Mucosa of rectum (tissue), 2 donors: Measurements from ENCODE around the gene ABCD3.
A peak's percentile ranks its signal among the peaks of the same experiment; 100 is the strongest.

ENCODE experiments used
- H3K27ac ChIP-seq, 2 donors: one replicate each; pipeline ENCODE4 v1.7.0; 2013; ENCODE audit warnings: inconsistent platforms in 2 of 2, low read depth in 2 of 2, low read length in 2 of 2
- H3K27me3 ChIP-seq, 2 donors: one replicate each; pipeline ENCODE4 v1.7.0; 2013; ENCODE audit warnings: low read length in 2 of 2; ENCODE audit not compliant: control insufficient read depth in 2 of 2, insufficient read depth in 2 of 2
- H3K36me3 ChIP-seq, 2 donors: one replicate each; pipeline ENCODE4 v1.7.0; 2013; ENCODE audit warnings: low read length in 2 of 2; ENCODE audit not compliant: control insufficient read depth in 2 of 2, insufficient read depth in 2 of 2
- H3K4me1 ChIP-seq, 2 donors: one replicate each; pipeline ENCODE4 v1.7.0; 2013; ENCODE audit warnings: low read length in 2 of 2, mild to moderate bottlenecking in 1 of 2; ENCODE audit not compliant: control insufficient read depth in 2 of 2, insufficient read depth in 2 of 2
- H3K4me3 ChIP-seq, 2 donors: one replicate each; pipeline ENCODE4 v1.7.0; 2013; ENCODE audit warnings: low read length in 2 of 2
- H3K9ac ChIP-seq, 2 donors: one replicate each; pipeline ENCODE4 v1.7.0; 2013; ENCODE audit warnings: low read length in 2 of 2, low read depth in 1 of 2, mild to moderate bottlenecking in 1 of 2
- H3K9me3 ChIP-seq, 2 donors: one replicate each; pipeline ENCODE4 v1.7.0; 2013; ENCODE audit warnings: low read length in 2 of 2; ENCODE audit not compliant: control insufficient read depth in 2 of 2
- donor health status: healthy.
- donor health status: Normal muscosa, but diverticular disease.

The ABCD3 gene

GRCh38 chr1:94389298-94389697 is 28.9 kb upstream of the ABCD3 start:
- Histone ChIP-seq H3K4me3 (no peak overlapping the region), H3K27ac (no peak overlapping the region), H3K4me1 (peaks cover 4 to 14% of the 10 kb centered on the region in 2 donors), H3K36me3 (no peaks in the 10 kb centered on the region), H3K9me3 (peaks cover 0 to 2% of the 10 kb centered on the region in 2 donors), H3K9ac (no peak overlapping the region), H3K27me3 (no peaks in the 10 kb centered on the region)

- H3K9me3 ChIP-seq = peaks cover 0 to under 1% of the 10 kb centered on the region in 2 donors
- no peaks in the 10 kb centered on the region for H3K27me3 ChIP-seq
- no peaks in the 10 kb centered on the region for H3K36me3 ChIP-seq
- no peaks in the 10 kb centered on the region for H3K4me1 ChIP-seq
- H3K9ac ChIP-seq = no peak overlapping the region
- H3K27ac ChIP-seq = no peak overlapping the region
- no peak overlapping the region for H3K4me3 ChIP-seq
These were observed 23.9 kb upstream of the ABCD3 start for GRCh38 chr1:94394247-94394646.

GRCh38 chr1:94395231-94395630 is 23.0 kb upstream of the ABCD3 start:
- no peaks in the 10 kb centered on the region for H3K36me3 ChIP-seq
- H3K4me1 ChIP-seq = no peaks in the 10 kb centered on the region
- H3K27me3 ChIP-seq = no peaks in the 10 kb centered on the region
- no peak overlapping the region for H3K4me3 ChIP-seq
- H3K27ac ChIP-seq = no peak overlapping the region
- no peaks in the 10 kb centered on the region for H3K9me3 ChIP-seq
- no peak overlapping the region for H3K9ac ChIP-seq

DNA sequence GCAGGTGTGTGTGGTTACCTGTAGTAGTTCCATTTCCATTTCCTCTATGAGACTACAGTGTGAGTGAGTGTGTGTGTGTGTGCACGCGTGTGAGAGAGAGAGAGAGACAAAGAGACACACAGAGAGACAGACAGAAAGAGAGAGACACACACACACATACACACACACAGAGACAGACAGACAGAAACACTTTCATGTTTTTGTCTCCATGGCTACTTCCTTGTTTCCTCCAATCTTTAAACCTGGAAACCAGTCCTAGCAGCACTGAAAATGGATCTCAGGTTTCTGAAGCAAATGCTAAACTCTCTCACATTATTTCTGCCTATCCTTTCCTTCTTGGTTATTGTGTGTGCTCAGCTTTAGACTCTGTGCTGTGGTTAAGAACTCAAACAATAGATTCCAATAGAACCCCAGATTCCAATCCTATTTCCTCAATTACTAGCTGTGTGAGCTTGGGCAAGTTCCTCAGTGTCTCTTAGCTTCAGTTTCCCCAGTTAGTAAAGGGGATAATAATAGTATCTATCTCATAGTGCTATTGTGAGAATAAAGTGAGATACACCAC is 22.4 kb upstream of the ABCD3 start:
- no peak overlapping the region for H3K27ac ChIP-seq
- H3K9me3 ChIP-seq = no peaks in the 10 kb centered on the region
- H3K27me3 ChIP-seq = no peaks in the 10 kb centered on the region
- H3K9ac ChIP-seq = no peak overlapping the region
- H3K36me3 ChIP-seq = no peaks in the 10 kb centered on the region
- no peaks in the 10 kb centered on the region for H3K4me1 ChIP-seq
- H3K4me3 ChIP-seq = no peak overlapping the region

DNA sequence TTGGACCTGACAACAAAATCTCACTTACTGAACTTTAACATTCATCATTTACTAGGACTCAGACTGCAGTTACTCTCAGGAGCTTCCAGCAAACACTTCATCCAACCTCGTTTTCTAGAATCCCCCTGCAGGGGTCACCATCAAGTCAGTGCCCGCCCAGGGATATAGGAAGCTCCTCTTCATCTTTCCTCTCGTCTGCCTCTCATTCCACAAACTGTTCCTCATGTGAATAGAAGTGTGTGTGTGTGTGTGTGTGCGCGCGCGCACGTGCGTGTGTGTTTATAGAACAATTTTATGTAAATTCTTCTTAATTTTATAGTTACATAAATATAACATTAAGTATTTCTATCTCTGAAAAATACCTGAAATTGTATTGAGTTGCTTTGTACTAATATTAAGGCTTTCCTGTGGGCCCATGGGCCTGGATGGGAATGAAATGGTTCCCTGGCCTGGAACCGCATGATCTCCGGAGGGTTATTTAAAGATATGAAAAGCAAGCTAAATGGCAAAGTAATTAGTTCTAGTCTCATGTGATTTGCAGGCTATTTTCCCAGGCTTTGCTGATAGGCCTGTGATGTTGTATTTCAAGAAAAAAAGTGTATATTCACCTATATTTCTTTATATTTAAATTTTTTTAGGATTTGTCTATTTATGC is 21.7 kb upstream of the ABCD3 start:
- H3K27ac ChIP-seq = no peak overlapping the region
- no peaks in the 10 kb centered on the region for H3K9me3 ChIP-seq
- no peak overlapping the region for H3K9ac ChIP-seq
- no peak overlapping the region for H3K4me3 ChIP-seq
- no peaks in the 10 kb centered on the region for H3K4me1 ChIP-seq
- no peaks in the 10 kb centered on the region for H3K36me3 ChIP-seq
- H3K27me3 ChIP-seq = no peaks in the 10 kb centered on the region

- Histone ChIP-seq H3K27me3 (no peaks in the 10 kb centered on the region), H3K27ac (no peak overlapping the region), H3K4me1 (no peaks in the 10 kb centered on the region), H3K36me3 (no peaks in the 10 kb centered on the region), H3K4me3 (no peak overlapping the region), H3K9me3 (no peaks in the 10 kb centered on the region), H3K9ac (no peak overlapping the region)
These were observed 19.8 kb upstream of the ABCD3 start for GRCh38 chr1:94398356-94398755.

DNA sequence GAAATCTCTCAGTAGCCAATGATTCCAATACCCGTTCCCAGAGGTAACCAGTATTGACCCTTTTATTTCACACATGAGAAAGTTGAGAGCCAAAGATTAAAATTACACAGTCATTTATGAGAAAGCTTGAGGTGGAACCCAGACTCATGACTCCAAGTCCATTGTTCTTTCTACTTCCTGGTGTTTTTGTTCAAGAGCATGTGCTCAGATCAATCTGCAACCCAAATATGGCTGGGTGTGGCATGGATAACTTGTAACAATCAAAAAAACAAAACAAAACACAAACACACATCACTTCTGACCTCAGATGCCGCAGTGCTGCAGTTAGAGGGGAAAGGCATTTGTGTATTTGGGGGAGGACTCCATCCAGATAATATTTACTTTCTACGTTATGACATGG is 18.7 kb upstream of the ABCD3 start:
- Histone ChIP-seq H3K27ac (no peak overlapping the region), H3K36me3 (no peaks in the 10 kb centered on the region), H3K4me1 (no peaks in the 10 kb centered on the region), H3K27me3 (no peaks in the 10 kb centered on the region), H3K9me3 (no peaks in the 10 kb centered on the region), H3K4me3 (no peak overlapping the region), H3K9ac (no peak overlapping the region)

DNA sequence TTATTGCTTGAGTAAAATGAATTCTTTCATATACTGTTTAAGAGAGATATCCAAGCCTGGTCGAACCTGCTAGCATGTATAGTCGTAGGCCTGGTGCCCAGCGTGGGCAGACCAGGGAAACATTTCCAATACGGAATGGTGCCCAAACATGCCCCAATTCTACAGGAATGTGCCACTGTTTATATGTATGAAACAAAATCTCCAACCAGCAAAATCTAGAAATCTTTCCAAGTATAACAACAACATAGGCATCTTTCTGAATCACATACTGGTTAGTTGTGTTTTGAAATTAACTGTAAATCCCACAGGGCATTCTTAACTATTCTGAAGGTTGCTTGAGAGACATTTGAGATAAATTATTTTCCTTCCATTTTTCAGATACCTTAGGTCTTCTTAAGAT is 17.0 kb upstream of the ABCD3 start:
- Histone ChIP-seq H3K4me3 (no peak overlapping the region), H3K9me3 (no peaks in the 10 kb centered on the region), H3K4me1 (peaks cover 0 to 1% of the 10 kb centered on the region in 2 donors), H3K27ac (no peak overlapping the region), H3K27me3 (no peaks in the 10 kb centered on the region), H3K9ac (no peak overlapping the region), H3K36me3 (no peaks in the 10 kb centered on the region)

GRCh38 chr1:94406446-94406845 is 11.7 kb upstream of the ABCD3 start:
- Histone ChIP-seq H3K4me1 (peaks cover 0 to 6% of the 10 kb centered on the region in 2 donors), H3K27me3 (no peaks in the 10 kb centered on the region), H3K4me3 (no peak overlapping the region), H3K9ac (peak overlapping the region in 1 of 2 donors; percentile 10), H3K9me3 (no peaks in the 10 kb centered on the region), H3K36me3 (no peaks in the 10 kb centered on the region), H3K27ac (peak overlapping the region in 1 of 2 donors; percentile 15)

- no peak overlapping the region for H3K27ac ChIP-seq
- no peak overlapping the region for H3K4me3 ChIP-seq
- H3K36me3 ChIP-seq = no peaks in the 10 kb centered on the region
- H3K9me3 ChIP-seq = no peaks in the 10 kb centered on the region
- peaks cover 0 to 6% of the 10 kb centered on the region in 2 donors for H3K4me1 ChIP-seq
- H3K9ac ChIP-seq = no peak overlapping the region
- no peaks in the 10 kb centered on the region for H3K27me3 ChIP-seq
These were observed 9.9 kb upstream of the ABCD3 start for GRCh38 chr1:94408104-94408830.
